Fibroblast of lung (primary cell): ENCODE data around the gene SLC7A4. TPM values are rescaled to one million over a fixed set of nuclear protein-coding genes. Genes with fewer than 3 reads are reported as not detected.

Source experiments
- DNase-seq, 2 donors: peaks; one replicate each; pipeline versions ENCODE4 v3.0.0 to v3.0.0-alpha.2; 2010; ENCODE audit warnings: low read depth in 2 of 2
- H2AFZ ChIP-seq: 2 replicates; pipeline ENCODE4 v1.5.1; 2012; ENCODE audit warnings: low read length, control low read depth, inconsistent platforms
- H3K27ac ChIP-seq: 2 replicates; pipeline ENCODE4 v1.5.1; 2011; ENCODE audit warnings: low read length, control low read depth; ENCODE audit not compliant: insufficient read depth
- H3K27me3 ChIP-seq: 2 replicates; pipeline ENCODE4 v1.5.1; 2011; ENCODE audit warnings: mild to moderate bottlenecking, low read length; ENCODE audit not compliant: control insufficient read depth, insufficient read depth
- H3K36me3 ChIP-seq: 2 replicates; pipeline ENCODE4 v1.5.1; 2011; ENCODE audit warnings: low read length; ENCODE audit not compliant: control insufficient read depth, insufficient read depth
- H3K4me1 ChIP-seq: 2 replicates; pipeline ENCODE4 v1.5.1; 2011; ENCODE audit warnings: low read length; ENCODE audit not compliant: control insufficient read depth, insufficient read depth; ENCODE audit errors: extremely low read depth
- H3K4me2 ChIP-seq: 2 replicates; pipeline ENCODE4 v1.5.1; 2011; ENCODE audit warnings: low read length, control low read depth; ENCODE audit not compliant: insufficient read depth; ENCODE audit errors: extremely low read depth
- H3K4me3 ChIP-seq, 4 experiments: fragments of 200-600 bp in 1 of 4; sonication (generic) in 1 of 4; replicated peaks in 1 of 4; 2 replicates each; pipeline ENCODE4 v1.5.1; 2011 to 2016; ENCODE audit warnings: low read length in 4 of 4, low read depth in 3 of 4, mild to moderate bottlenecking in 3 of 4, control low read depth in 2 of 4, inconsistent platforms in 1 of 4, mixed read lengths in 1 of 4; ENCODE audit not compliant: insufficient read depth in 1 of 4; ENCODE audit errors: control extremely low read depth in 1 of 4
- H3K79me2 ChIP-seq: 2 replicates; pipeline ENCODE4 v1.5.1; 2012; ENCODE audit warnings: mild to moderate bottlenecking, low read length, inconsistent platforms; ENCODE audit not compliant: control insufficient read depth, insufficient read depth
- H3K9ac ChIP-seq: 2 replicates; pipeline ENCODE4 v1.5.1; 2011; ENCODE audit warnings: mild to moderate bottlenecking, low read length, control low read depth; ENCODE audit not compliant: insufficient read depth
- H3K9me3 ChIP-seq: 2 replicates; pipeline ENCODE4 v1.5.1; 2012; ENCODE audit warnings: low read depth, low read length; ENCODE audit not compliant: control insufficient read depth, insufficient read depth
- H4K20me1 ChIP-seq: 2 replicates; pipeline ENCODE4 v1.5.1; 2011; ENCODE audit warnings: low read length; ENCODE audit not compliant: control insufficient read depth, insufficient read depth; ENCODE audit errors: extremely low read depth
- EZH2 ChIP-seq: IDR thresholded peaks from 2 replicates; pipeline ENCODE4 v1.5.1; 2012; ENCODE audit warnings: low read length, control low read depth, mild to moderate bottlenecking; ENCODE audit errors: missing control alignments
- polyA plus RNA-seq, 2 donors: library from polyadenylated mRNA; depleted of rRNA in 1 of 2; stranded (reverse) in 1 of 2; unstranded in 1 of 2; fragments of >200 nt; gene quantifications; 2 replicates each; pipeline ENCODE4 v1.2.1, GENCODE V29; 2011 to 2012; ENCODE audit warnings: missing spikeins in 1 of 2
- total RNA-seq: library from RNA; depleted of rRNA; stranded (reverse); fragments of >200 nt; gene quantifications from 2 replicates; pipeline ENCODE4 v1.2.1, GENCODE V29; 2014
- TF ChIP-seq, protein P1 (sequence below), 2 donors: IDR thresholded peaks in 1 of 2; conservative IDR thresholded peaks in 1 of 2; 1 replicate in 1 of 2; 2 replicates in 1 of 2; pipeline ENCODE4 v1.5.1; 2011 to 2012; ENCODE audit warnings: low read length in 2 of 2, control low read depth in 1 of 2, inconsistent platforms in 1 of 2, low read depth in 1 of 2, mild to moderate bottlenecking in 1 of 2

The SLC7A4 gene
- total and polyA plus RNA-seq, 2 donors (not counting 1 experiment from before 2014, with no cell fraction given): 0.83 to 0.92 TPM

DNA sequence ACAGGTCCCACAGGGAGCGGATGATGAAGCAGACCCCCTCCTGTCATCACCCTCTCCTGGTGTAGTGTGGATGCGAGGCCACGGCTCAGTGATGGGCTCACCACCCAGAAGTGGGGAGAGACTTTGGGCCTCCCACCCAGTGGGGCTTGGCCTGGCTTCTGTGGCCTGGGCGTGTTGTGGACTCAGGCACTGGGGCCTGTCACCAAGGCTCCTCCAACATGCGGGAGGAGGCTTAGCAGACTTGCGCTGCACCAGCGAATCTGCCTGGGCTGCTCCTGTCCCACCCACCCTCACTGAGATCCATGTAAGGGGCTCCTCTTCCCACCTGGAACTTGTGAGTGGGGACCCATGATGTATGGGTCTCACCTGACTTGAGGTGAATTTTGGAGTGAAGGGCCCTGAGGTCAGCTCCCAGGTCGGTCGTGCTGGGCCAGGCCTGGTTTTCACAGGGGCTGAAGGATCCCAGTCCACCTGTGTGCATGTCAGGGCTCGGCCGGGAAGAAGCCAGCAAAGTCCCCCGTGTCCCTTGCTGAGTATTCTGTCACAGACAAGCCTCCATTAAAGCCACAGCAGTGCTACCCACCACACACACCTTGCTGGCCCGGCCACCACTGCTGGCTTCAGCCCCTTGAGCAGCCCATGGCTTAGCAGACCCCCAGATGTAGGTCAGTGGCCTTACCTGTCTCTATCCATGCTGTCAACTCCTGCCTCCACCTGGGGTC lies 34.7 kb downstream of the SLC7A4 start:
- H3K79me2 ChIP-seq: peaks cover 17% of the 10 kb centered on the region
- peaks cover 20% of the 10 kb centered on the region for H3K36me3 ChIP-seq
- no peak overlapping the region for H3K4me3 ChIP-seq
- H3K4me1 ChIP-seq: peaks cover 9% of the 10 kb centered on the region
- no peaks in the 10 kb centered on the region for H4K20me1 ChIP-seq
- no peaks in the 10 kb centered on the region for H3K9me3 ChIP-seq
- H3K27me3 ChIP-seq: no peaks in the 10 kb centered on the region
- H3K9ac ChIP-seq: no peak overlapping the region
- no peak for DNase-seq
- no peak overlapping the region for H3K4me2 ChIP-seq
- no peak for TF ChIP-seq EZH2
- TF ChIP-seq, protein P1, sequence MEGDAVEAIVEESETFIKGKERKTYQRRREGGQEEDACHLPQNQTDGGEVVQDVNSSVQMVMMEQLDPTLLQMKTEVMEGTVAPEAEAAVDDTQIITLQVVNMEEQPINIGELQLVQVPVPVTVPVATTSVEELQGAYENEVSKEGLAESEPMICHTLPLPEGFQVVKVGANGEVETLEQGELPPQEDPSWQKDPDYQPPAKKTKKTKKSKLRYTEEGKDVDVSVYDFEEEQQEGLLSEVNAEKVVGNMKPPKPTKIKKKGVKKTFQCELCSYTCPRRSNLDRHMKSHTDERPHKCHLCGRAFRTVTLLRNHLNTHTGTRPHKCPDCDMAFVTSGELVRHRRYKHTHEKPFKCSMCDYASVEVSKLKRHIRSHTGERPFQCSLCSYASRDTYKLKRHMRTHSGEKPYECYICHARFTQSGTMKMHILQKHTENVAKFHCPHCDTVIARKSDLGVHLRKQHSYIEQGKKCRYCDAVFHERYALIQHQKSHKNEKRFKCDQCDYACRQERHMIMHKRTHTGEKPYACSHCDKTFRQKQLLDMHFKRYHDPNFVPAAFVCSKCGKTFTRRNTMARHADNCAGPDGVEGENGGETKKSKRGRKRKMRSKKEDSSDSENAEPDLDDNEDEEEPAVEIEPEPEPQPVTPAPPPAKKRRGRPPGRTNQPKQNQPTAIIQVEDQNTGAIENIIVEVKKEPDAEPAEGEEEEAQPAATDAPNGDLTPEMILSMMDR (conservative IDR thresholded peaks at IDR 0.05 in 1 of 2, IDR thresholded peaks at IDR 0.05 in 1 of 2; ENCODE audit: low read depth in 1 of 2, low read length in 2 of 2): no peak
- H2AFZ ChIP-seq: no peak overlapping the region
- H3K27ac ChIP-seq: no peak overlapping the region

DNA sequence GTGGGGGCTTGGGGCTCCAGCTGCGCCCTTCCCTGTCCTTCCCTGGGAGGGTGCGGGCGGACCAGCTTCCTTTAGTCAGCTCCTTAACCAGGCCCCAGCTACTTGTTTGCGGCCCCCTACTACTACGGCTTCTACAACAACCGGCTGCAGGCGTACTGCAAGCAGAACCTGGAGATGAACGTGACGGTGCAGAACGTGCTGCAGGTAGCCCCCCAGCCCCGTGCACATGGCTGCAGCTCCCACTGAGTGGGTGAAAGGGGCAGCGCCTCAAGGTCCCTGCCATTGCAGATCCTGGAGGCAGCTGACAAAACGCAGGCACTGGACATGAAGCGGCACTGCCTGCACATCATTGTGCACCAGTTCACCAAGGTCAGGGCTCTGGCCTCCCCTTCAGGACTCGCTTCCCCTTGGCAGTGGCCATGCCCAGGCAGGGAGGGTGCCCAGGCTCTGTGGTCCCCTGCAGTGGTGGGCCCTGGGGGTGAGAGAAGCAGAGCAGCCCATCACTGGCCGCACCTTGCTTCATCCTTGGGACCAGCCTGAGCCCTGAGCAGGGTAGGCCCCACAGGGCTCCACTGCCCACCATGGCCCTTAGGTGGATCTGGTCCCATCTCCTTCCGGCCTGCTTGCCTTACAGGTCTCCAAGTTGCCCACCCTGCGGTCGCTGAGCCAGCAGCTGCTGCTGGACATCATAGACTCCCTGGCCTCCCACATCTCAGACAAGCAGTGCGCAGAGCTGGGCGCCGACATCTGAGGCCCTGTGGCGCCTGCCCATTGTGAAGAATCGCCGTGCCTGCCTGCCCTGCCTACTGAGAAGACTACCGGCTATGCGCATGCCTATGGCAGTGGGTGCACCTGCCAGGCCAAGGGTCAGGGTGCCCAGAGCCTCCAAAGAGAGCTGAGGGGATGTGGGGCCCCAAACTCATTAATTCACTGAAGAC lies 35.5 kb downstream of the SLC7A4 start:
- Histone ChIP-seq H3K79me2 (peaks cover 17% of the 10 kb centered on the region), H3K36me3 (peaks cover 27% of the 10 kb centered on the region)

DNA sequence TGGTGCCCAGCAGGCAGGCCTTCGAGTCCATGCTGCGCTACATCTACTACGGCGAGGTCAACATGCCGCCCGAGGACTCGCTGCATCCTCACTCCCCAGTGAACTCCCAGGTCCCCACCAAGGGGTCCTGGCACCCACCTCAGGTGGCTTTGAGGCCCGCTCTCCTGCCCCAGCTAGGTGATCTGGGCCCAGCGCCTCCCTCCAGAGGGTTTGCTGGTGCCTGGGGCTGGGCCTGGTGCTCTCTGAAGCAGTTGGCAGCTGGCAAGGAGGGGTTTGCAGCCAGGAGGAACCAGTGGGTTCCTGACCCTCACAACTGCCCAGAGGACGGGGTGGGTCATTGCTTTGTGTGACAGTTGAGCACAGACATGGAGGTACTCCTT lies 36.3 kb downstream of the SLC7A4 start:
- H3K9ac ChIP-seq: no peak overlapping the region

More for the DNA sequence above, 35.5 kb downstream of the SLC7A4 start:
- no peak overlapping the region for H3K4me3 ChIP-seq
- H3K4me2 ChIP-seq: no peak overlapping the region
- H3K9ac ChIP-seq: no peak overlapping the region
- H3K27ac ChIP-seq: no peak overlapping the region
- TF ChIP-seq, protein P1 (conservative IDR thresholded peaks at IDR 0.05 in 1 of 2, IDR thresholded peaks at IDR 0.05 in 1 of 2; ENCODE audit: low read depth in 1 of 2, low read length in 2 of 2): no peak
- TF ChIP-seq EZH2: no peak
- peaks cover 9% of the 10 kb centered on the region for H3K4me1 ChIP-seq
- no peaks in the 10 kb centered on the region for H4K20me1 ChIP-seq
- H3K9me3 ChIP-seq: no peaks in the 10 kb centered on the region
- no peaks in the 10 kb centered on the region for H3K27me3 ChIP-seq
- H2AFZ ChIP-seq: no peak overlapping the region
- no peak for DNase-seq

More for the DNA sequence above, 36.3 kb downstream of the SLC7A4 start:
- Histone ChIP-seq H3K36me3 (peaks cover 34% of the 10 kb centered on the region), H3K79me2 (peaks cover 12% of the 10 kb centered on the region), H3K27me3 (no peaks in the 10 kb centered on the region), H2AFZ (no peak overlapping the region), H3K9me3 (no peaks in the 10 kb centered on the region), H3K4me1 (peaks cover 6% of the 10 kb centered on the region), H3K27ac (no peak overlapping the region), H3K4me2 (no peak overlapping the region), H3K4me3 (no peak overlapping the region), H4K20me1 (no peaks in the 10 kb centered on the region)
- no peak for TF ChIP-seq EZH2
- TF ChIP-seq, protein P1 (conservative IDR thresholded peaks at IDR 0.05 in 1 of 2, IDR thresholded peaks at IDR 0.05 in 1 of 2; ENCODE audit: low read depth in 1 of 2, low read length in 2 of 2): no peak
- no peak for DNase-seq
